H9 (cell line): ENCODE results near the gene NKD1. TPM values are rescaled to one million over a fixed set of nuclear protein-coding genes. Genes with fewer than 3 reads are reported as not detected.
A peak's percentile ranks its signal among the peaks of the same experiment; 100 is the strongest.

Experiments used
- DNase-seq: peaks from one replicate; pipeline ENCODE4 v3.0.0-alpha.2; 2017
- H2AFZ ChIP-seq: one replicate; pipeline ENCODE4 v1.6.1; 2013; ENCODE audit warnings: mild to moderate bottlenecking, low read length, control low read depth, moderate library complexity
- H2AK5ac ChIP-seq: 2 replicates; pipeline ENCODE4 v1.6.1; 2013; ENCODE audit warnings: low read length, control low read depth, mixed read lengths; ENCODE audit not compliant: insufficient read length
- H2BK120ac ChIP-seq: one replicate; pipeline ENCODE4 v1.6.1; 2013; ENCODE audit warnings: low read depth, mild to moderate bottlenecking, low read length, control low read depth, inconsistent platforms; ENCODE audit not compliant: poor library complexity, severe bottlenecking
- H2BK12ac ChIP-seq: 2 replicates; pipeline ENCODE4 v1.6.1; 2013; ENCODE audit warnings: low read length, control low read depth, mixed read lengths, low read depth; ENCODE audit not compliant: insufficient read length
- H2BK15ac ChIP-seq: 2 replicates; pipeline ENCODE4 v1.6.1; 2013; ENCODE audit warnings: low read depth, low read length, control low read depth
- H2BK20ac ChIP-seq: one replicate; pipeline ENCODE4 v1.6.1; 2013; ENCODE audit warnings: low read depth, mild to moderate bottlenecking, low read length, control low read depth, inconsistent platforms; ENCODE audit not compliant: poor library complexity, severe bottlenecking
- H2BK5ac ChIP-seq: 2 replicates; pipeline ENCODE4 v1.6.1; 2013; ENCODE audit warnings: low read length, control low read depth, mixed read lengths; ENCODE audit not compliant: insufficient read length
- H3K14ac ChIP-seq: 2 replicates; pipeline ENCODE4 v1.6.1; 2013; ENCODE audit warnings: low read length, control low read depth; ENCODE audit not compliant: insufficient read depth
- H3K18ac ChIP-seq: 2 replicates; pipeline ENCODE4 v1.6.1; 2013; ENCODE audit warnings: low read depth, mild to moderate bottlenecking, mixed read lengths, low read length, control low read depth; ENCODE audit not compliant: insufficient read length
- H3K23ac ChIP-seq: 2 replicates; pipeline ENCODE4 v1.6.1; 2013; ENCODE audit warnings: low read length, control low read depth, mixed read lengths, low read depth; ENCODE audit not compliant: insufficient read length
- H3K23me2 ChIP-seq: 2 replicates; pipeline ENCODE4 v1.6.1; 2013; ENCODE audit warnings: low read depth, mild to moderate bottlenecking, mixed read lengths, low read length, control low read depth; ENCODE audit not compliant: insufficient read length, poor library complexity, severe bottlenecking
- H3K27ac ChIP-seq: 2 replicates; pipeline ENCODE4 v1.5.1; 2013; ENCODE audit warnings: low read length, control low read depth, mixed read lengths, low read depth; ENCODE audit not compliant: insufficient read length
- H3K27me3 ChIP-seq: 2 replicates; pipeline ENCODE4 v1.6.1; 2013; ENCODE audit warnings: low read length, control low read depth, inconsistent platforms; ENCODE audit not compliant: insufficient read depth
- H3K4ac ChIP-seq: 2 replicates; pipeline ENCODE4 v1.6.1; 2013; ENCODE audit warnings: low read depth, mild to moderate bottlenecking, control low read depth, inconsistent platforms, low read length, moderate library complexity
- H3K4me1 ChIP-seq: 2 replicates; pipeline ENCODE4 v1.6.1; 2013; ENCODE audit warnings: low read length, control low read depth, inconsistent platforms; ENCODE audit not compliant: insufficient read depth
- H3K4me2 ChIP-seq: 2 replicates; pipeline ENCODE4 v1.6.1; 2013; ENCODE audit warnings: low read length, control low read depth, mixed read lengths; ENCODE audit not compliant: insufficient read length, insufficient read depth
- H3K56ac ChIP-seq: 2 replicates; pipeline ENCODE4 v1.6.1; 2013; ENCODE audit warnings: low read depth, mild to moderate bottlenecking, mixed read lengths, low read length, control low read depth; ENCODE audit not compliant: insufficient read length
- H3K79me1 ChIP-seq: 2 replicates; pipeline ENCODE4 v1.6.1; 2013; ENCODE audit warnings: low read depth, mild to moderate bottlenecking, moderate library complexity, low read length, control low read depth, inconsistent platforms; ENCODE audit not compliant: insufficient read depth, poor library complexity, severe bottlenecking
- H3K79me2 ChIP-seq: 2 replicates; pipeline ENCODE4 v1.6.1; 2013; ENCODE audit warnings: low read length, control low read depth, inconsistent platforms; ENCODE audit not compliant: insufficient read depth
- H3K9ac ChIP-seq: 2 replicates; pipeline ENCODE4 v1.6.1; 2013; ENCODE audit warnings: low read length, control low read depth, mixed read lengths; ENCODE audit not compliant: insufficient read length; ENCODE audit errors: extremely low read depth
- H3K9me3 ChIP-seq: one replicate; pipeline ENCODE4 v1.6.1; 2013; ENCODE audit warnings: low read depth, low read length, inconsistent platforms; ENCODE audit not compliant: control insufficient read depth
- H3T11ph ChIP-seq: one replicate; pipeline ENCODE4 v1.6.1; 2013; ENCODE audit warnings: mild to moderate bottlenecking, low read length, control low read depth, inconsistent platforms
- H4K20me1 ChIP-seq: one replicate; pipeline ENCODE4 v1.6.1; 2013; ENCODE audit not compliant: control insufficient read depth, insufficient read length, insufficient read depth
- H4K5ac ChIP-seq: 2 replicates; pipeline ENCODE4 v1.6.1; 2013; ENCODE audit warnings: low read depth, mild to moderate bottlenecking, mixed read lengths, low read length, control low read depth; ENCODE audit not compliant: insufficient read length
- H4K8ac ChIP-seq: replicated peaks from 2 replicates; pipeline ENCODE4 v1.6.1; 2013; ENCODE audit warnings: low read length, control low read depth, mixed read lengths, low read depth; ENCODE audit not compliant: insufficient read length
- H4K91ac ChIP-seq: 2 replicates; pipeline ENCODE4 v1.6.1; 2013; ENCODE audit warnings: low read depth, mild to moderate bottlenecking, moderate library complexity, mixed read lengths, low read length, control low read depth; ENCODE audit not compliant: insufficient read length
- H3K27ac Mint-ChIP-seq, 3 experiments: 2 replicates in 2 of 3; 3 replicates in 1 of 3; pipeline ENCODE4 v1.8.0; 2020 to 2021; ENCODE audit warnings: mixed read lengths in 3 of 3, mild to moderate bottlenecking in 1 of 3, moderate library complexity in 1 of 3
- H3K27me3 Mint-ChIP-seq: 2 replicates; pipeline ENCODE4 v1.8.0; 2021; ENCODE audit warnings: low read depth, mild to moderate bottlenecking, moderate library complexity, mixed read lengths
- H3K36me3 Mint-ChIP-seq, 3 experiments: 2 replicates in 2 of 3; 3 replicates in 1 of 3; pipeline ENCODE4 v1.8.0; 2020 to 2021; ENCODE audit warnings: low read depth in 3 of 3, mixed read lengths in 3 of 3; ENCODE audit not compliant: insufficient read depth in 1 of 3
- H3K4me1 Mint-ChIP-seq, 2 experiments: 2 replicates each; pipeline ENCODE4 v1.8.0; 2020; ENCODE audit warnings: mixed read lengths in 2 of 2
- H3K4me3 Mint-ChIP-seq, 2 experiments: 2 replicates in 1 of 2; 3 replicates in 1 of 2; pipeline ENCODE4 v1.8.0; 2020 to 2021; ENCODE audit warnings: mild to moderate bottlenecking in 2 of 2, mixed read lengths in 2 of 2, moderate library complexity in 1 of 2
- H3K9me3 Mint-ChIP-seq, 2 experiments: 2 replicates in 1 of 2; 3 replicates in 1 of 2; pipeline ENCODE4 v1.8.0; 2020; ENCODE audit warnings: mild to moderate bottlenecking in 2 of 2, mixed read lengths in 2 of 2, moderate library complexity in 1 of 2
- CTCF ChIP-seq: fragments of 200-600 bp; sonication (generic); conservative IDR thresholded peaks from 3 replicates; pipeline ENCODE4 v1.8.0; 2021; ENCODE audit warnings: antibody characterized with exemption, mild to moderate bottlenecking
- WGBS: extraction: QIAGEN DNeasy Blood & Tissue Kit; methylation state at CpG from one replicate; pipeline ENCODE4 v1.1.7; 2013; ENCODE audit warnings: missing lambda C conversion rate, low lambda C conversion rate, mixed read lengths; ENCODE audit not compliant: insufficient read length; ENCODE audit errors: extremely low coverage; 5-methylcytosine and 5-hydroxymethylcytosine counted together
- total RNA-seq: library from RNA; stranded (reverse); gene quantifications from 2 replicates; pipeline ENCODE4 v1.2.1, GENCODE V29; 2021

Gene NKD1
- total RNA-seq, 1 experiment from 2014 or later, result 1.9 TPM

- Histone ChIP-seq H2BK20ac (no peak overlapping the region), H3K18ac (no peak overlapping the region), H3K4ac (no peak overlapping the region), H3T11ph (no peak overlapping the region), H2BK15ac (no peak overlapping the region), H3K23me2 (no peaks in the 10 kb centered on the region), H4K20me1 (no peaks in the 10 kb centered on the region), H2AFZ (no peak overlapping the region), H3K56ac (no peak overlapping the region), H4K5ac (no peak overlapping the region), H3K79me2 (no peaks in the 10 kb centered on the region), H2BK120ac (no peak overlapping the region), H2BK5ac (no peak overlapping the region), H3K27me3 (no peaks in the 10 kb centered on the region), H4K91ac (no peak overlapping the region), H3K4me2 (no peak overlapping the region), H2AK5ac (no peak overlapping the region), H3K27ac (no peak overlapping the region), H2BK12ac (no peak overlapping the region), H3K23ac (no peak overlapping the region), H3K9ac (no peak overlapping the region), H3K14ac (no peak overlapping the region), H3K79me1 (no peaks in the 10 kb centered on the region), H4K8ac (no peak overlapping the region), H3K4me1 (peaks cover 3% of the 10 kb centered on the region; the same call in 1 of the 2 replicates), H3K9me3 (no peaks in the 10 kb centered on the region)
- Mint-ChIP-seq H3K4me1 (peaks cover 26 to 34% of the 10 kb centered on the region in 2 experiments), H3K4me3 (peak overlapping the region in 1 of 2 experiments; percentile 37; a peak in 1 of 5 replicates), H3K36me3 (peaks cover 0 to 4% (median 0%) of the 10 kb centered on the region in 3 experiments; a peak in 2 of 7 replicates), H3K27me3 (peaks cover 26% of the 10 kb centered on the region), H3K9me3 (peaks cover 0 to 4% of the 10 kb centered on the region in 2 experiments; a peak in 1 of 5 replicates), H3K27ac (peak overlapping the region in 1 of 3 experiments; percentile 31; a peak in 1 of 7 replicates)
- DNase-seq, result no peak
- no peak for TF ChIP-seq CTCF
- WGBS, result no CpG with 5 or more reads among the region's 24 CpGs
Measured at GRCh38 chr16:50591800-50592771, 43.9 kb downstream of the NKD1 start.
